Mesendoderm (in vitro differentiated cells): Measurements from ENCODE around the gene ELOA.
A peak's percentile ranks its signal among the peaks of the same experiment; 100 is the strongest.
"Not testable (repeated sequence)": the region's sequence is repeated elsewhere in the genome, so short reads cannot be mapped to it uniquely, and the experiment has no call there.

Experiments used
- DNase-seq: peaks from one replicate; pipeline ENCODE4 v3.0.0; 2013
- H2AK5ac ChIP-seq: 2 replicates; pipeline ENCODE4 v1.6.1; 2013; ENCODE audit warnings: low read length, inconsistent platforms
- H2BK120ac ChIP-seq: 2 replicates; pipeline ENCODE4 v1.6.1; 2013; ENCODE audit warnings: low read depth, mild to moderate bottlenecking, low read length, moderate library complexity, mixed read lengths
- H2BK15ac ChIP-seq: replicated peaks from 2 replicates; pipeline ENCODE4 v1.6.1; 2013; ENCODE audit warnings: low read depth, mild to moderate bottlenecking, moderate library complexity
- H2BK5ac ChIP-seq: 2 replicates; pipeline ENCODE4 v1.6.1; 2013; ENCODE audit warnings: low read length, inconsistent platforms
- H3K18ac ChIP-seq: 2 replicates; pipeline ENCODE4 v1.6.1; 2013; ENCODE audit warnings: mild to moderate bottlenecking, low read length, mixed read lengths
- H3K23ac ChIP-seq: one replicate; pipeline ENCODE4 v1.6.1; 2013; ENCODE audit warnings: low read length
- H3K27ac ChIP-seq: 2 replicates; pipeline ENCODE4 v1.5.1; 2013; ENCODE audit warnings: low read depth, mild to moderate bottlenecking, inconsistent platforms, low read length, moderate library complexity
- H3K27me3 ChIP-seq: 2 replicates; pipeline ENCODE4 v1.6.1; 2013; ENCODE audit warnings: low read length, control low read depth, mild to moderate bottlenecking, inconsistent platforms; ENCODE audit not compliant: insufficient read depth, poor library complexity
- H3K36me3 ChIP-seq: 2 replicates; pipeline ENCODE4 v1.6.1; 2013; ENCODE audit warnings: low read length, inconsistent platforms; ENCODE audit not compliant: control insufficient read depth, insufficient read depth
- H3K4ac ChIP-seq: one replicate; pipeline ENCODE4 v1.6.1; 2013; ENCODE audit warnings: low read depth, mild to moderate bottlenecking, low read length, moderate library complexity
- H3K4me1 ChIP-seq: 2 replicates; pipeline ENCODE4 v1.6.1; 2013; ENCODE audit warnings: low read depth, low read length, inconsistent platforms; ENCODE audit not compliant: control insufficient read depth
- H3K4me2 ChIP-seq: 2 replicates; pipeline ENCODE4 v1.6.1; 2013; ENCODE audit warnings: low read length
- H3K4me3 ChIP-seq: 2 replicates; pipeline ENCODE4 v1.5.1; 2013; ENCODE audit warnings: mild to moderate bottlenecking, low read length
- H3K56ac ChIP-seq: one replicate; pipeline ENCODE4 v1.6.1; 2013; ENCODE audit warnings: low read length
- H3K79me1 ChIP-seq: 2 replicates; pipeline ENCODE4 v1.6.1; 2013; ENCODE audit warnings: low read length, inconsistent platforms
- H3K79me2 ChIP-seq: 2 replicates; pipeline ENCODE4 v1.6.1; 2013; ENCODE audit warnings: mild to moderate bottlenecking, low read length; ENCODE audit not compliant: control insufficient read depth, insufficient read depth
- H3K9ac ChIP-seq: 2 replicates; pipeline ENCODE4 v1.6.1; 2013; ENCODE audit warnings: low read length, inconsistent platforms
- H4K5ac ChIP-seq: one replicate; pipeline ENCODE4 v1.6.1; 2013; ENCODE audit warnings: low read length
- H4K8ac ChIP-seq: one replicate; pipeline ENCODE4 v1.6.1; 2013; ENCODE audit warnings: low read depth, mild to moderate bottlenecking, control low read depth, low read length, moderate library complexity
- WGBS: extraction: QIAGEN DNeasy Blood & Tissue Kit; methylation state at CpG from one replicate; pipeline ENCODE4 v1.1.7; 2013; ENCODE audit warnings: low lambda C conversion rate, missing lambda C conversion rate; ENCODE audit not compliant: insufficient coverage; ENCODE audit errors: extremely low coverage; 5-methylcytosine and 5-hydroxymethylcytosine counted together

ELOA gene

DNA sequence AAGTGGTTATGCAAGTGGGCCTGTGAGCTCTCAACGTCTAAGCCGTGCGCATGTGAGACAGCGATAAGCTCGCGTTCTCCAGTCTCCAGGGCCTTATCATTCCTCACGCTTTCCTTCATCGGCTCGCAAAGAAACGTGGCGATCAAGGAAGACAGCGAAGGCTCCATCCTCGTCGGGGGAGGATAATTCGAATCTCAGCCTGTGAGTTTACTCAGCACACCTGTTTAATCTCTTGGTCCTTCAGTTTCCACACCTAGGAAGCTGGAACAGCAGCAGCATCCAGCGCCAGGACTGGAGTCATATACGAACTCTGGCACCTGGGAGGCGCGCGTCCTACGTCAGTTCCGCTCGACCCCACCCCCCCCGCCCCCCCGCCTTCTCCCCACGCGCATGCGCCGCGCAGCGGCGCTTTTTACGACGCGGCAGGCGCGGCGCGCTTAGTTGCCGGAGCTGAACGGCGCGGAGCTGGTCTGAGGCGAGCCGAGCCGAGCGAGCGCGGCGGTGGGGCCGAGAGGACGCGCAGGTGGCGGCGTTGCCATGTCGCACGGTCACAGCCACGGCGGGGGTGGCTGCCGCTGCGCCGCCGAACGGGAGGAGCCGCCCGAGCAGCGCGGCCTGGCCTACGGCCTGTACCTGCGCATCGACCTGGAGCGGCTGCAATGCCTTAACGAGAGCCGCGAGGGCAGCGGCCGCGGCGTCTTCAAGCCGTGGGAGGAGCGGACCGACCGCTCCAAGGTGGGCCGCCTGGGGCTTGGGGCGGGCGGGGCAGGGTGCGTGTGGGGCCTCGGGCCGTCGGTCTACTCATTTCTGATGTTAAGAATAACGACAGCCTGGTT is 34.9 kb downstream of the ELOA start, which contains the start of gene PITHD1:
TSS of gene PITHD1 (plus strand) at position 440 of the 836 bp plus-strand sequence. CDS start at position 538, 98 bp downstream.
- Histone ChIP-seq H3K27ac (peak within 1 kb of the TSS; percentile 30), H2BK120ac (no peak within 1 kb of the TSS)
- WGBS = no CpG with 5 or more reads among the region's 91 CpGs

DNA sequence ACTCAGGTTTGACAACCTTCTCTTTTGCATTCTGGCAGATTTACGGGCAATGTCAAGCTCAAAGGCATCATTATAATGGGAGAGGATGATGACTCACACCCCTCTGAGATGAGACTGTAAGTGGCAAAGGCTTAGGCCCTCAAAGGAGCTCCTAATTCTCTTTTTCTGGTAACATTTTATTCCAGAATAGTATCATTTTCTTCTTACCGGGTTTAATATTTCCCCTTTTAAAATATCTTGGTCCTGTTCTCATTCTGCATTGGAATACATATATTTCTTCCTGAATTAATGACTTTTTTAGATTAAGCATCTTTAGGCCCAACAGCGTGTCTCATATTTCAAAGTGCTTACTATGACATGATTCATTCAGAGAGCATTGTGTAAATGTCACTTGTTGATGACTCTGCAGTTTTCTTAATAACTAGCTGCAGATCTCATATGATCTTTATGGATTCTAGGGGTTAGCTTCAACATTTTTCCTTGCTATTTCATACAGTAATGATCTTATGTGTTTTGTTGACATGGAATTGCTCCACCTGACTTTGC is 36.6 kb downstream of the ELOA start:
- Histone ChIP-seq H3K4me1 (peaks cover 4% of the 10 kb centered on the region), H3K56ac (no peak overlapping the region), H2BK15ac (no peak overlapping the region), H3K36me3 (peaks cover under 1% of the 10 kb centered on the region), H2BK5ac (no peak overlapping the region), H4K5ac (no peak overlapping the region), H3K23ac (no peak overlapping the region), H3K79me1 (peaks cover 14% of the 10 kb centered on the region), H3K9ac (no peak overlapping the region), H3K18ac (no peak overlapping the region), H2BK120ac (no peak overlapping the region), H3K27me3 (no peaks in the 10 kb centered on the region), H3K4me2 (no peak overlapping the region), H2AK5ac (no peak overlapping the region), H3K4ac (no peak overlapping the region), H4K8ac (no peak overlapping the region), H3K4me3 (no peak overlapping the region), H3K27ac (no peak overlapping the region), H3K79me2 (peaks cover 15% of the 10 kb centered on the region)
- WGBS = no CpG with 5 or more reads among the region's 3 CpGs
- DNase-seq = no peak

More for the DNA sequence above, 34.9 kb downstream of the ELOA start, which contains the start of gene PITHD1:
- peak within 1 kb of the TSS; percentile 82 for H3K4ac ChIP-seq
- H3K4me2 ChIP-seq = peak within 1 kb of the TSS; percentile 97
- H3K36me3 ChIP-seq = no peaks in the 10 kb centered on the region
- H2BK5ac ChIP-seq = peak within 1 kb of the TSS; percentile 49
- H3K79me2 ChIP-seq = peaks cover 15% of the 10 kb centered on the region
- peaks cover 14% of the 10 kb centered on the region for H3K79me1 ChIP-seq
- peaks cover 4% of the 10 kb centered on the region for H3K4me1 ChIP-seq
- no peak within 1 kb of the TSS for H2BK15ac ChIP-seq
- peak within 1 kb of the TSS; percentile 80 for H3K23ac ChIP-seq
- no peaks in the 10 kb centered on the region for H3K27me3 ChIP-seq
- H4K8ac ChIP-seq = no peak within 1 kb of the TSS
- H3K18ac ChIP-seq = peak within 1 kb of the TSS; percentile 44
- H2AK5ac ChIP-seq = no peak within 1 kb of the TSS
- no peak within 1 kb of the TSS for H4K5ac ChIP-seq
- H3K4me3 ChIP-seq = peak within 1 kb of the TSS; percentile 98
- peak within 1 kb of the TSS; percentile 100 for H3K56ac ChIP-seq
- peak; percentile 90 for DNase-seq
- H3K9ac ChIP-seq = peak within 1 kb of the TSS; percentile 96

GRCh38 chr1:23783141-23783540 is 39.9 kb downstream of the ELOA start:
- not testable (repeated sequence) for H2AK5ac ChIP-seq, H3K4ac ChIP-seq, H3K27ac ChIP-seq, H3K4me2 ChIP-seq, H3K9ac ChIP-seq, DNase-seq, H3K27me3 ChIP-seq, H3K23ac ChIP-seq, H2BK15ac ChIP-seq, H3K18ac ChIP-seq, H3K56ac ChIP-seq, H3K4me1 ChIP-seq, H4K8ac ChIP-seq, H4K5ac ChIP-seq, H3K4me3 ChIP-seq, H2BK120ac ChIP-seq, H3K36me3 ChIP-seq, H2BK5ac ChIP-seq
- WGBS = no CpG with 5 or more reads among the region's 11 CpGs
- peaks cover 15% of the 10 kb centered on the region for H3K79me2 ChIP-seq
- H3K79me1 ChIP-seq = peaks cover 12% of the 10 kb centered on the region

DNA sequence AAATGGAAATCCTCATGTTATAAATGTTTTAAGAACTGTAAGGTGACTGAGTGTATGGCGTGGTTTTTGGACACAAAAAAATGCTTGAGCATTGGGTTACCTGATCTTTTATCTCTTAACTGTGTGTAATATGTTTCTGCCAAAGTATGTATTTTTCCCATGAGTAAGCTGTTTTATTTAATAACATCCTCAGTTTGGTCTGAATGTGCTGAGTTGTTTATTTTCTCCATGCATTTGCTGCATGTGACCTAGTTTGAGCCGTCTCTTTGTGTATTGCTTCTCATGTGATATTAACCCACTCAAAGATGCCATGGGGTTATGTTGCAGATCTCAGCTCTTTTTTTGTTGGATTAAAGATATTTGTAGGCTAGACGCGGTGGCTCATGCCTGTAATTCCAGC is 41.6 kb downstream of the ELOA start:
- no CpG with 5 or more reads among the region's 4 CpGs for WGBS
- Histone ChIP-seq H3K79me1 (peaks cover 3% of the 10 kb centered on the region), H4K5ac (no peak overlapping the region), H3K4me1 (no peaks in the 10 kb centered on the region), H2BK5ac (no peak overlapping the region), H3K56ac (no peak overlapping the region), H3K36me3 (peaks cover 9% of the 10 kb centered on the region), H3K79me2 (peaks cover 3% of the 10 kb centered on the region), H2AK5ac (no peak overlapping the region), H3K27ac (no peak overlapping the region), H3K9ac (no peak overlapping the region), H3K27me3 (no peaks in the 10 kb centered on the region), H3K18ac (no peak overlapping the region), H2BK15ac (no peak overlapping the region), H4K8ac (no peak overlapping the region), H3K4me2 (no peak overlapping the region), H3K4me3 (no peak overlapping the region), H3K23ac (no peak overlapping the region), H3K4ac (no peak overlapping the region), H2BK120ac (no peak overlapping the region)
- no peak for DNase-seq

- Histone ChIP-seq H2AK5ac (no peak overlapping the region), H3K4me3 (no peak overlapping the region), H4K8ac (no peak overlapping the region), H3K18ac (no peak overlapping the region), H3K27ac (no peak overlapping the region), H3K23ac (no peak overlapping the region), H3K36me3 (peaks cover 9% of the 10 kb centered on the region), H2BK120ac (no peak overlapping the region), H4K5ac (no peak overlapping the region), H3K9ac (no peak overlapping the region), H3K4me1 (peaks cover 4% of the 10 kb centered on the region), H3K4ac (no peak overlapping the region), H3K56ac (no peak overlapping the region), H3K27me3 (no peaks in the 10 kb centered on the region), H3K4me2 (no peak overlapping the region), H2BK5ac (no peak overlapping the region), H3K79me2 (peaks cover 12% of the 10 kb centered on the region), H2BK15ac (no peak overlapping the region), H3K79me1 (no peaks in the 10 kb centered on the region)
- WGBS = no CpG with 5 or more reads among the region's 3 CpGs
- DNase-seq = no peak
These were observed 44.4 kb downstream of the ELOA start for GRCh38 chr1:23787701-23788100.
